Fibroblast of pulmonary artery (primary cell): ENCODE results near the gene CIAO3.
A peak's percentile ranks its signal among the peaks of the same experiment; 100 is the strongest.

ENCODE experiments used
- DNase-seq: peaks from one replicate; pipeline ENCODE4 v3.0.0-alpha.2; 2010; ENCODE audit warnings: low read depth
- H3K4me3 ChIP-seq: replicated peaks from 2 replicates; pipeline ENCODE4 v1.5.1; 2011; ENCODE audit warnings: low read depth, mild to moderate bottlenecking, control low read depth, low read length, moderate library complexity
- CTCF ChIP-seq: IDR thresholded peaks from 2 replicates; pipeline ENCODE4 v1.5.1; 2011; ENCODE audit warnings: mild to moderate bottlenecking, control low read depth, low read length, inconsistent platforms; ENCODE audit errors: missing control alignments

CIAO3 gene

GRCh38 chr16:740459-740763 lies 386 bp downstream of the CIAO3 start:
- TF ChIP-seq CTCF: no peak
- no peak for DNase-seq
- H3K4me3 ChIP-seq: peak overlapping the region; percentile 84

GRCh38 chr16:739560-740458 lies 988 bp downstream of the CIAO3 start:
- no peak for DNase-seq
- no peak for TF ChIP-seq CTCF
- H3K4me3 ChIP-seq: peak overlapping the region; percentile 84

GRCh38 chr16:736936-737481 lies 3.8 kb downstream of the CIAO3 start:
- H3K4me3 ChIP-seq: no peak overlapping the region
- TF ChIP-seq CTCF: no peak
- DNase-seq: no peak

- no peak for DNase-seq
- H3K4me3 ChIP-seq: no peak overlapping the region
- TF ChIP-seq CTCF: no peak
Observed at GRCh38 chr16:735982-736453, 4.8 kb downstream of the CIAO3 start.

- no peak for DNase-seq
- no peak for TF ChIP-seq CTCF
Observed at GRCh38 chr16:734981-735881, 5.6 kb downstream of the CIAO3 start.

GRCh38 chr16:734208-734980 lies 6.4 kb downstream of the CIAO3 start:
- DNase-seq: no peak
- H3K4me3 ChIP-seq: no peak overlapping the region
- no peak for TF ChIP-seq CTCF

More at GRCh38 chr16:734981-735881, 5.6 kb downstream of the CIAO3 start:
- H3K4me3 ChIP-seq: no peak overlapping the region
